Loucy (cell line): ENCODE data around the gene BCL11B.

Experiments used
- CTCF ChIP-seq: fragments of 200-600 bp; sonication (generic); conservative IDR thresholded peaks from 2 replicates; pipeline ENCODE4 v1.5.1; 2014; ENCODE audit warnings: mild to moderate bottlenecking, antibody characterized with exemption, low read length
- EZH2phosphoT487 ChIP-seq: fragments of 200-600 bp; IDR thresholded peaks from 2 replicates; pipeline ENCODE4 v1.6.1; 2018; ENCODE audit warnings: antibody characterized with exemption, mild to moderate bottlenecking, moderate library complexity, borderline replicate concordance

- TF ChIP-seq CTCF (no peak), EZH2phosphoT487 (no peak)
Observed at GRCh38 chr14:99127651-99128167, 144.3 kb downstream of the BCL11B start.
